ENCODE measurements around the gene RASA3. TPM values are rescaled to one million over a fixed set of nuclear protein-coding genes. Genes with fewer than 3 reads are reported as not detected.
"Not testable (repeated sequence)": the region's sequence is repeated elsewhere in the genome, so short reads cannot be mapped to it uniquely, and the experiment has no call there.

The RASA3 gene
- total and polyA plus RNA-seq, 2 of the 4 experiments (the other 2 are of a cell fraction): 21.0 to 31.4 TPM

- ATAC-seq (ENCODE audit: low read depth); H3K9me3 ChIP-seq (ENCODE audit: control insufficient read depth, insufficient read depth, low read length); POLR2A ChIA-PET (ENCODE audit: unreplicated experiment); intact Hi-C loops (cut with micrococcal nuclease); H3K36me3 ChIP-seq (ENCODE audit: control insufficient read depth, insufficient read depth, low read length); H3K27me3 ChIP-seq (ENCODE audit: control insufficient read depth, insufficient read depth, low read length); dilution Hi-C loops (cut with HindIII; ENCODE audit: low sequenced_read_pairs, unreplicated experiment); in situ Hi-C loops (cut with MboI; ENCODE audit: low sequenced_read_pairs); BruUV-seq (replicated peaks); H2AFZ ChIP-seq (replicated peaks; ENCODE audit: low read length, poor library complexity); H3K4me3 ChIP-seq (ENCODE audit: insufficient read depth, low read depth, low read length); H3K4me2 ChIP-seq (ENCODE audit: low read depth, low read length); DNase-seq; CTCF ChIA-PET; H3K9ac ChIP-seq (ENCODE audit: low read depth, low read length): not testable (repeated sequence)
- Histone ChIP-seq H4K5ac (ENCODE audit: low read depth, low read length) (peak overlapping the region; percentile 51; the same call in 1 of the 2 replicates), H3K79me1 (ENCODE audit: low read depth in 1 of 2, low read length in 2 of 2) (peaks cover 11 to 70% of the 10 kb centered on the region in 2 experiments; a peak in 3 of 4 replicates), H3K56ac (ENCODE audit: extremely low read depth, insufficient read depth, low read length) (0 out of 2 replicates have a peak overlapping the region, but pooled peaks have one; percentile 24), H2AK9ac (replicated peaks; ENCODE audit: low read depth, low read length, poor library complexity) (peak overlapping the region; percentile 73), H2BK15ac (ENCODE audit: low read depth, low read length) (peak overlapping the region; percentile 99), H3K4ac (ENCODE audit: low read depth, low read length) (peak overlapping the region; percentile 91), H4K91ac (ENCODE audit: insufficient read depth, low read depth, low read length) (peak overlapping the region; percentile 55), H2BK20ac (ENCODE audit: low read depth, low read length) (peak overlapping the region; percentile 64; the same call in 1 of the 2 replicates), H2AK5ac (ENCODE audit: low read depth, low read length) (peak overlapping the region; percentile 99), H4K20me1 (ENCODE audit: insufficient read depth, low read length) (peaks cover 12% of the 10 kb centered on the region), H4K8ac (ENCODE audit: low read depth in 2 of 2, low read length in 2 of 2) (peak overlapping the region; percentile 29 to 87; a peak in 3 of 4 replicates), H3K18ac (ENCODE audit: low read depth, low read length) (peak overlapping the region; percentile 54), H3K14ac (replicated peaks; ENCODE audit: low read depth, low read length) (peak overlapping the region; percentile 84), H3K23ac (ENCODE audit: low read depth, low read length) (peak overlapping the region; percentile 34), H2BK5ac (ENCODE audit: low read depth, low read length, poor library complexity, severe bottlenecking) (peak overlapping the region; percentile 81), H3K9me1 (ENCODE audit: insufficient read depth, low read length) (peaks cover 33% of the 10 kb centered on the region), H2BK120ac (ENCODE audit: low read depth, low read length) (peak overlapping the region; percentile 95; the same call in 1 of the 2 replicates), H3K4me1 (ENCODE audit: control insufficient read depth, insufficient read depth, low read length) (peaks cover 54% of the 10 kb centered on the region), H3K27ac (ENCODE audit: insufficient read depth, low read length) (peak overlapping the region; percentile 82)
- 95% methylated on average over 5 of the region's 12 CpGs; no CpG with 5 or more reads in 1 of the 2 experiments for WGBS, 2 experiments (ENCODE audit: extremely low coverage in 2 of 2, insufficient read length in 1 of 2)
Measured at GRCh38 chr13:114114666-114115065, 17.8 kb downstream of the RASA3 start.

All from IMR-90 (cell line).